ENCODE data around the gene FOXK2. TPM values are rescaled to one million over a fixed set of nuclear protein-coding genes. Genes with fewer than 3 reads are reported as not detected.

Gene FOXK2
- total and polyA plus RNA-seq, 2 of the 8 experiments (the other 6 are each of a cell fraction or from before 2014, with no cell fraction given): 34.7 to 64.9 TPM

DNA sequence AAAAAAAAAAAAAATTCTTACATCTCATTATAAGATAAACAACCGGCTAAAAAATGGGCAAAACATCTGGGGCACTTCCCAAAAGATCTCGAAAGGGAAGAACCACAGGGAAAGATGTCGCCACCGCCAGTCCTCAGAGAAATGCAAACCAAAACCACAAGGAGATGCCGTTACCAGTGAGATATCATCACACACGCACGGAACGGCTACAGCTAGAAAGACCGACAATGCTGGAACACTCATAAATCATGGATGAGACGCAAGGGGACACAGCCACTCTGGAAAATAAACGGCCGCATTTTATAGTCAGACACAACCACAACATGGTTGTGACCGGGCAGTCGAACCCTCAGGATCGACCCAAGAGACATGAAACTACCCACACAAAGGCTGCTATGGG lies 104.2 kb downstream of the FOXK2 start (continued):
- TF ChIP-seq, protein P1, sequence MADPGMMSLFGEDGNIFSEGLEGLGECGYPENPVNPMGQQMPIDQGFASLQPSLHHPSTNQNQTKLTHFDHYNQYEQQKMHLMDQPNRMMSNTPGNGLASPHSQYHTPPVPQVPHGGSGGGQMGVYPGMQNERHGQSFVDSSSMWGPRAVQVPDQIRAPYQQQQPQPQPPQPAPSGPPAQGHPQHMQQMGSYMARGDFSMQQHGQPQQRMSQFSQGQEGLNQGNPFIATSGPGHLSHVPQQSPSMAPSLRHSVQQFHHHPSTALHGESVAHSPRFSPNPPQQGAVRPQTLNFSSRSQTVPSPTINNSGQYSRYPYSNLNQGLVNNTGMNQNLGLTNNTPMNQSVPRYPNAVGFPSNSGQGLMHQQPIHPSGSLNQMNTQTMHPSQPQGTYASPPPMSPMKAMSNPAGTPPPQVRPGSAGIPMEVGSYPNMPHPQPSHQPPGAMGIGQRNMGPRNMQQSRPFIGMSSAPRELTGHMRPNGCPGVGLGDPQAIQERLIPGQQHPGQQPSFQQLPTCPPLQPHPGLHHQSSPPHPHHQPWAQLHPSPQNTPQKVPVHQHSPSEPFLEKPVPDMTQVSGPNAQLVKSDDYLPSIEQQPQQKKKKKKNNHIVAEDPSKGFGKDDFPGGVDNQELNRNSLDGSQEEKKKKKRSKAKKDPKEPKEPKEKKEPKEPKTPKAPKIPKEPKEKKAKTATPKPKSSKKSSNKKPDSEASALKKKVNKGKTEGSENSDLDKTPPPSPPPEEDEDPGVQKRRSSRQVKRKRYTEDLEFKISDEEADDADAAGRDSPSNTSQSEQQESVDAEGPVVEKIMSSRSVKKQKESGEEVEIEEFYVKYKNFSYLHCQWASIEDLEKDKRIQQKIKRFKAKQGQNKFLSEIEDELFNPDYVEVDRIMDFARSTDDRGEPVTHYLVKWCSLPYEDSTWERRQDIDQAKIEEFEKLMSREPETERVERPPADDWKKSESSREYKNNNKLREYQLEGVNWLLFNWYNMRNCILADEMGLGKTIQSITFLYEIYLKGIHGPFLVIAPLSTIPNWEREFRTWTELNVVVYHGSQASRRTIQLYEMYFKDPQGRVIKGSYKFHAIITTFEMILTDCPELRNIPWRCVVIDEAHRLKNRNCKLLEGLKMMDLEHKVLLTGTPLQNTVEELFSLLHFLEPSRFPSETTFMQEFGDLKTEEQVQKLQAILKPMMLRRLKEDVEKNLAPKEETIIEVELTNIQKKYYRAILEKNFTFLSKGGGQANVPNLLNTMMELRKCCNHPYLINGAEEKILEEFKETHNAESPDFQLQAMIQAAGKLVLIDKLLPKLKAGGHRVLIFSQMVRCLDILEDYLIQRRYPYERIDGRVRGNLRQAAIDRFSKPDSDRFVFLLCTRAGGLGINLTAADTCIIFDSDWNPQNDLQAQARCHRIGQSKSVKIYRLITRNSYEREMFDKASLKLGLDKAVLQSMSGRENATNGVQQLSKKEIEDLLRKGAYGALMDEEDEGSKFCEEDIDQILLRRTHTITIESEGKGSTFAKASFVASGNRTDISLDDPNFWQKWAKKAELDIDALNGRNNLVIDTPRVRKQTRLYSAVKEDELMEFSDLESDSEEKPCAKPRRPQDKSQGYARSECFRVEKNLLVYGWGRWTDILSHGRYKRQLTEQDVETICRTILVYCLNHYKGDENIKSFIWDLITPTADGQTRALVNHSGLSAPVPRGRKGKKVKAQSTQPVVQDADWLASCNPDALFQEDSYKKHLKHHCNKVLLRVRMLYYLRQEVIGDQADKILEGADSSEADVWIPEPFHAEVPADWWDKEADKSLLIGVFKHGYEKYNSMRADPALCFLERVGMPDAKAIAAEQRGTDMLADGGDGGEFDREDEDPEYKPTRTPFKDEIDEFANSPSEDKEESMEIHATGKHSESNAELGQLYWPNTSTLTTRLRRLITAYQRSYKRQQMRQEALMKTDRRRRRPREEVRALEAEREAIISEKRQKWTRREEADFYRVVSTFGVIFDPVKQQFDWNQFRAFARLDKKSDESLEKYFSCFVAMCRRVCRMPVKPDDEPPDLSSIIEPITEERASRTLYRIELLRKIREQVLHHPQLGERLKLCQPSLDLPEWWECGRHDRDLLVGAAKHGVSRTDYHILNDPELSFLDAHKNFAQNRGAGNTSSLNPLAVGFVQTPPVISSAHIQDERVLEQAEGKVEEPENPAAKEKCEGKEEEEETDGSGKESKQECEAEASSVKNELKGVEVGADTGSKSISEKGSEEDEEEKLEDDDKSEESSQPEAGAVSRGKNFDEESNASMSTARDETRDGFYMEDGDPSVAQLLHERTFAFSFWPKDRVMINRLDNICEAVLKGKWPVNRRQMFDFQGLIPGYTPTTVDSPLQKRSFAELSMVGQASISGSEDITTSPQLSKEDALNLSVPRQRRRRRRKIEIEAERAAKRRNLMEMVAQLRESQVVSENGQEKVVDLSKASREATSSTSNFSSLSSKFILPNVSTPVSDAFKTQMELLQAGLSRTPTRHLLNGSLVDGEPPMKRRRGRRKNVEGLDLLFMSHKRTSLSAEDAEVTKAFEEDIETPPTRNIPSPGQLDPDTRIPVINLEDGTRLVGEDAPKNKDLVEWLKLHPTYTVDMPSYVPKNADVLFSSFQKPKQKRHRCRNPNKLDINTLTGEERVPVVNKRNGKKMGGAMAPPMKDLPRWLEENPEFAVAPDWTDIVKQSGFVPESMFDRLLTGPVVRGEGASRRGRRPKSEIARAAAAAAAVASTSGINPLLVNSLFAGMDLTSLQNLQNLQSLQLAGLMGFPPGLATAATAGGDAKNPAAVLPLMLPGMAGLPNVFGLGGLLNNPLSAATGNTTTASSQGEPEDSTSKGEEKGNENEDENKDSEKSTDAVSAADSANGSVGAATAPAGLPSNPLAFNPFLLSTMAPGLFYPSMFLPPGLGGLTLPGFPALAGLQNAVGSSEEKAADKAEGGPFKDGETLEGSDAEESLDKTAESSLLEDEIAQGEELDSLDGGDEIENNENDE (IDR thresholded peaks at IDR 0.05; ENCODE audit: insufficient replicate concordance, low read length): no peak
- TF ChIP-seq TBP (IDR thresholded peaks at IDR 0.05; ENCODE audit: low read depth, low read length) (no peak), SUZ12 (IDR thresholded peaks at IDR 0.05; ENCODE audit: low read length) (no peak), CHD1 (IDR thresholded peaks at IDR 0.05; ENCODE audit: low read depth, low read length) (no peak), CREB1 (IDR thresholded peaks at IDR 0.05) (no peak), JUN (IDR thresholded peaks at IDR 0.05; ENCODE audit: low read depth, low read length) (no peak)
- TF ChIP-seq, protein P2, sequence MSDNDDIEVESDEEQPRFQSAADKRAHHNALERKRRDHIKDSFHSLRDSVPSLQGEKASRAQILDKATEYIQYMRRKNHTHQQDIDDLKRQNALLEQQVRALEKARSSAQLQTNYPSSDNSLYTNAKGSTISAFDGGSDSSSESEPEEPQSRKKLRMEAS (IDR thresholded peaks at IDR 0.05): no peak
- TF ChIP-seq, protein P3, sequence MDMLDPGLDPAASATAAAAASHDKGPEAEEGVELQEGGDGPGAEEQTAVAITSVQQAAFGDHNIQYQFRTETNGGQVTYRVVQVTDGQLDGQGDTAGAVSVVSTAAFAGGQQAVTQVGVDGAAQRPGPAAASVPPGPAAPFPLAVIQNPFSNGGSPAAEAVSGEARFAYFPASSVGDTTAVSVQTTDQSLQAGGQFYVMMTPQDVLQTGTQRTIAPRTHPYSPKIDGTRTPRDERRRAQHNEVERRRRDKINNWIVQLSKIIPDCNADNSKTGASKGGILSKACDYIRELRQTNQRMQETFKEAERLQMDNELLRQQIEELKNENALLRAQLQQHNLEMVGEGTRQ (IDR thresholded peaks at IDR 0.05; ENCODE audit: low read length): no peak
- TF ChIP-seq, protein P4, sequence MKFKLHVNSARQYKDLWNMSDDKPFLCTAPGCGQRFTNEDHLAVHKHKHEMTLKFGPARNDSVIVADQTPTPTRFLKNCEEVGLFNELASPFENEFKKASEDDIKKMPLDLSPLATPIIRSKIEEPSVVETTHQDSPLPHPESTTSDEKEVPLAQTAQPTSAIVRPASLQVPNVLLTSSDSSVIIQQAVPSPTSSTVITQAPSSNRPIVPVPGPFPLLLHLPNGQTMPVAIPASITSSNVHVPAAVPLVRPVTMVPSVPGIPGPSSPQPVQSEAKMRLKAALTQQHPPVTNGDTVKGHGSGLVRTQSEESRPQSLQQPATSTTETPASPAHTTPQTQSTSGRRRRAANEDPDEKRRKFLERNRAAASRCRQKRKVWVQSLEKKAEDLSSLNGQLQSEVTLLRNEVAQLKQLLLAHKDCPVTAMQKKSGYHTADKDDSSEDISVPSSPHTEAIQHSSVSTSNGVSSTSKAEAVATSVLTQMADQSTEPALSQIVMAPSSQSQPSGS (IDR thresholded peaks at IDR 0.05; ENCODE audit: low read length): no peak
